ENCODE measurements around the gene IQGAP2.

The IQGAP2 gene

GRCh38 chr5:76388236-76388635, 14.8 kb upstream of the IQGAP2 start:
- peaks cover 69% of the 10 kb centered on the region for H3K4me1 ChIP-seq
- no peaks in the 10 kb centered on the region for H3K79me2 ChIP-seq
- no peaks in the 10 kb centered on the region for H3K27me3 ChIP-seq (ENCODE audit: control insufficient read depth, insufficient read depth, low read length)
- H3K27ac ChIP-seq, result peak overlapping the region; percentile 98
- H2AFZ ChIP-seq, result peak overlapping the region; percentile 27
- H3K4me2 ChIP-seq (ENCODE audit: low read length), result peak overlapping the region; percentile 48
- H3K36me3 ChIP-seq (ENCODE audit: control insufficient read depth, insufficient read depth, low read length), result no peaks in the 10 kb centered on the region
- no peak for TF ChIP-seq CTCF (IDR thresholded peaks at IDR 0.05)
- peak overlapping the region; percentile 18 for H3K4me3 ChIP-seq (ENCODE audit: low read depth, low read length)
- H3K9me3 ChIP-seq (ENCODE audit: control insufficient read depth, low read length), result no peaks in the 10 kb centered on the region
- no peak overlapping the region for H3K9ac ChIP-seq

GRCh38 chr5:76388791-76389512, 14.1 kb upstream of the IQGAP2 start:
- peaks cover 64% of the 10 kb centered on the region for H3K4me1 ChIP-seq
- H3K36me3 ChIP-seq (ENCODE audit: control insufficient read depth, insufficient read depth, low read length), result no peaks in the 10 kb centered on the region
- H2AFZ ChIP-seq, result peak overlapping the region; percentile 34
- H3K79me2 ChIP-seq, result no peaks in the 10 kb centered on the region
- no peak overlapping the region for H3K9ac ChIP-seq
- peak overlapping the region; percentile 98 for H3K27ac ChIP-seq
- no peaks in the 10 kb centered on the region for H3K27me3 ChIP-seq (ENCODE audit: control insufficient read depth, insufficient read depth, low read length)
- H3K4me3 ChIP-seq (ENCODE audit: low read depth, low read length), result no peak overlapping the region
- peak overlapping the region; percentile 15 for H3K4me2 ChIP-seq (ENCODE audit: low read length)
- no peak for TF ChIP-seq CTCF (IDR thresholded peaks at IDR 0.05)
- H3K9me3 ChIP-seq (ENCODE audit: control insufficient read depth, low read length), result no peaks in the 10 kb centered on the region

DNA sequence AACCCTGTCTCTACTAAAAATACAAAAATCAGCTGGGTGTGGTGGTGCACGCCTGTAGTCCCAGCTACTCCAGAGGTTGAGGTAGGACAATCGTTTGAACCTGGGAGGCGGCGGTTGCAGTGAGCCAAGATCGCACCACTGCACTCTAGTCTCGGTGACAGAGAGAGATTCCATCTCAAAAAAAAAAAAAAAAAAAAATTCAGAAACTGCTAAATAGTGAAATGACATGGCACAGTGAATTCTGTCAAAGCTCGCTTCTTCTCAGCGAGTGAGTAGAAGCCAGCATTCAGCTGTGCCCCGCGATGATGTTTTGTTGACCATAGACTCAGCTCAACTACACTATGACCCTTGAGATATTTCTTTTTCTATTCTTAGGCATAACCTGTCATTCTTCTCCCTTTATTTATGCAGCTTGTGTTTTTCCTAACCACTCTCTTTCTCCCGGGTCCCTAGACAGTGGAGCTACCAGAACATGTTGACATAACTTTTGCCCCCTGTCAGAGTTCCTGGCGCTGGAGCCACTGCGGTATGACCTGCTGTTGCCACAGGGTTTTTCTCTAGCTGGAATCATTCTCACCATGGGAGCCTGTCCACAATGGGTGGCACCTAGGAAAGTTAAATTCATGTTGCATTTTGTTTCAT, 13.5 kb upstream of the IQGAP2 start:
- Histone ChIP-seq H3K9ac (no peak overlapping the region), H3K27ac (peak overlapping the region; percentile 98), H3K36me3 (ENCODE audit: control insufficient read depth, insufficient read depth, low read length) (no peaks in the 10 kb centered on the region), H2AFZ (peak overlapping the region; percentile 44), H3K79me2 (no peaks in the 10 kb centered on the region), H3K4me3 (ENCODE audit: low read depth, low read length) (no peak overlapping the region), H3K4me1 (peaks cover 61% of the 10 kb centered on the region), H3K9me3 (ENCODE audit: control insufficient read depth, low read length) (no peaks in the 10 kb centered on the region), H3K4me2 (ENCODE audit: low read length) (peak overlapping the region; percentile 29), H3K27me3 (ENCODE audit: control insufficient read depth, insufficient read depth, low read length) (no peaks in the 10 kb centered on the region)
- TF ChIP-seq CTCF (IDR thresholded peaks at IDR 0.05), result no peak

GRCh38 chr5:76391014-76391413, 12.1 kb upstream of the IQGAP2 start:
- H3K27ac ChIP-seq, result peak overlapping the region; percentile 98
- H3K9me3 ChIP-seq (ENCODE audit: control insufficient read depth, low read length), result no peaks in the 10 kb centered on the region
- no peak overlapping the region for H3K9ac ChIP-seq
- TF ChIP-seq CTCF (IDR thresholded peaks at IDR 0.05), result no peak
- peaks cover 48% of the 10 kb centered on the region for H3K4me1 ChIP-seq
- H3K36me3 ChIP-seq (ENCODE audit: control insufficient read depth, insufficient read depth, low read length), result no peaks in the 10 kb centered on the region
- no peaks in the 10 kb centered on the region for H3K79me2 ChIP-seq
- H3K4me2 ChIP-seq (ENCODE audit: low read length), result no peak overlapping the region
- H3K4me3 ChIP-seq (ENCODE audit: low read depth, low read length), result no peak overlapping the region
- peak overlapping the region; percentile 44 for H2AFZ ChIP-seq
- no peaks in the 10 kb centered on the region for H3K27me3 ChIP-seq (ENCODE audit: control insufficient read depth, insufficient read depth, low read length)
